ENCODE data around the gene RALA.
"Not testable (repeated sequence)": the region's sequence is repeated elsewhere in the genome, so short reads cannot be mapped to it uniquely, and the experiment has no call there.

- TF ChIP-seq EZH2phosphoT487 (IDR thresholded peaks at IDR 0.05; ENCODE audit: borderline replicate concordance); POLR2AphosphoS5 (IDR thresholded peaks at IDR 0.05; ENCODE audit: low read depth, low read length): not testable (repeated sequence)
Measured at GRCh38 chr7:39753237-39753636, 129.9 kb downstream of the RALA start.
